GM23338 (cell line): ENCODE data around the gene SLC9A9.

ENCODE experiments used
- CREB1 ChIP-seq: fragments of 250-450 bp; sonication (Bioruptor Pico); IDR thresholded peaks from 2 replicates; pipeline ENCODE4 v1.5.0; 2020; ENCODE audit warnings: low read depth, mild to moderate bottlenecking, moderate library complexity
- EZH2 ChIP-seq: fragments of 200-600 bp; sonication (generic); IDR thresholded peaks from one replicate; pipeline ENCODE4 v1.8.0; 2017; ENCODE audit warnings: antibody characterized with exemption, mild to moderate bottlenecking, low read depth; ENCODE audit not compliant: unreplicated experiment
- EZH2phosphoT487 ChIP-seq: fragments of 200-600 bp; sonication (generic); IDR thresholded peaks from one replicate; pipeline ENCODE4 v1.8.1; 2018; ENCODE audit warnings: antibody characterized with exemption; ENCODE audit not compliant: unreplicated experiment
- JUNB ChIP-seq: IDR thresholded peaks from one replicate; pipeline ENCODE4 v1.6.1; 2016; ENCODE audit warnings: antibody characterized with exemption; ENCODE audit not compliant: unreplicated experiment
- NANOG ChIP-seq: IDR thresholded peaks from 2 replicates; pipeline ENCODE4 v1.6.1; 2016; ENCODE audit warnings: antibody characterized with exemption, borderline replicate concordance
- POLR2AphosphoS5 ChIP-seq: IDR thresholded peaks from 2 replicates; pipeline ENCODE4 v1.6.1; 2016; ENCODE audit warnings: antibody characterized with exemption, low read depth
- STAT1 ChIP-seq: IDR thresholded peaks from one replicate; pipeline ENCODE4 v1.6.1; 2016; ENCODE audit warnings: antibody characterized with exemption; ENCODE audit not compliant: unreplicated experiment
- ZNF114 ChIP-seq: fragments of 250-450 bp; sonication (Bioruptor Pico); IDR thresholded peaks from 2 replicates; pipeline ENCODE4 v1.5.0; 2020; ENCODE audit warnings: mild to moderate bottlenecking, moderate library complexity
- ZNF331 ChIP-seq: fragments of 250-450 bp; sonication (Bioruptor Pico); IDR thresholded peaks from 2 replicates; pipeline ENCODE4 v1.5.0; 2020; ENCODE audit warnings: low read depth, mild to moderate bottlenecking, moderate library complexity
- TF ChIP-seq, protein P1 (sequence below), 2 experiments: fragments of 200-600 bp in 1 of 2; sonication (generic) in 1 of 2; conservative IDR thresholded peaks; 2 replicates each; pipeline versions ENCODE4 v1.5.1 to v1.6.1; 2016 to 2017; ENCODE audit warnings: antibody characterized with exemption in 2 of 2, low read depth in 2 of 2, mild to moderate bottlenecking in 2 of 2, moderate library complexity in 1 of 2
- TF ChIP-seq, protein P2 (sequence below): IDR thresholded peaks from 2 replicates; pipeline ENCODE4 v1.6.1; 2016; ENCODE audit warnings: antibody characterized with exemption
- TF ChIP-seq, protein P3 (sequence below): fragments of 250-450 bp; sonication (Bioruptor Pico); IDR thresholded peaks from 2 replicates; pipeline ENCODE4 v1.5.0; 2020; ENCODE audit warnings: mild to moderate bottlenecking, moderate library complexity
- TF ChIP-seq, protein P4 (sequence below): IDR thresholded peaks from one replicate; pipeline ENCODE4 v1.6.1; 2018; ENCODE audit warnings: antibody characterized with exemption; ENCODE audit not compliant: unreplicated experiment

DNA sequence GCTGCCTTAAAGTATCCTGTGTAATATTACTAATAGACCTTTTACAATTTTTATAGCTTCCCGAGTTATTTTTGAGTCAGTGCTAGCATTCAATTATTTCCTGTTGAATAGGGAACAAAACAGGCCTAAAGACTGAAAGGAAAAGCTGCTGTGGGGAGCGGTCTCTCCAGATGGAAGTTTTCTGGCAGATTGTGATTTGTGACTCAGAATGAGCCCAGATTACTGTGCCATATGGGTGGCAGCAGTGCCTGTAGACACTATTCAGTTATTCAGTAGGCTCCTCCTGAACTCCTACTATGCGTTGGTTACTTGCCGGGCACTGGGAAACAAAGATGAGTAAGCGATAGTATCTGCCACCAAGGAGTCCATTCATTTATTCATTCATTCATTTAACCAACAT lies 516.9 kb downstream of the SLC9A9 start:
- TF ChIP-seq CREB1 (CRISPR knock-in tag) (no peak), NANOG (no peak), JUNB (no peak), EZH2phosphoT487 (no peak), EZH2 (no peak), ZNF331 (CRISPR knock-in tag) (no peak), POLR2AphosphoS5 (no peak), ZNF114 (no peak), STAT1 (no peak)
- TF ChIP-seq, protein P1, sequence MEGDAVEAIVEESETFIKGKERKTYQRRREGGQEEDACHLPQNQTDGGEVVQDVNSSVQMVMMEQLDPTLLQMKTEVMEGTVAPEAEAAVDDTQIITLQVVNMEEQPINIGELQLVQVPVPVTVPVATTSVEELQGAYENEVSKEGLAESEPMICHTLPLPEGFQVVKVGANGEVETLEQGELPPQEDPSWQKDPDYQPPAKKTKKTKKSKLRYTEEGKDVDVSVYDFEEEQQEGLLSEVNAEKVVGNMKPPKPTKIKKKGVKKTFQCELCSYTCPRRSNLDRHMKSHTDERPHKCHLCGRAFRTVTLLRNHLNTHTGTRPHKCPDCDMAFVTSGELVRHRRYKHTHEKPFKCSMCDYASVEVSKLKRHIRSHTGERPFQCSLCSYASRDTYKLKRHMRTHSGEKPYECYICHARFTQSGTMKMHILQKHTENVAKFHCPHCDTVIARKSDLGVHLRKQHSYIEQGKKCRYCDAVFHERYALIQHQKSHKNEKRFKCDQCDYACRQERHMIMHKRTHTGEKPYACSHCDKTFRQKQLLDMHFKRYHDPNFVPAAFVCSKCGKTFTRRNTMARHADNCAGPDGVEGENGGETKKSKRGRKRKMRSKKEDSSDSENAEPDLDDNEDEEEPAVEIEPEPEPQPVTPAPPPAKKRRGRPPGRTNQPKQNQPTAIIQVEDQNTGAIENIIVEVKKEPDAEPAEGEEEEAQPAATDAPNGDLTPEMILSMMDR (conservative IDR thresholded peaks at IDR 0.05; ENCODE audit: low read depth in 2 of 2) = no peak
- TF ChIP-seq, protein P2, sequence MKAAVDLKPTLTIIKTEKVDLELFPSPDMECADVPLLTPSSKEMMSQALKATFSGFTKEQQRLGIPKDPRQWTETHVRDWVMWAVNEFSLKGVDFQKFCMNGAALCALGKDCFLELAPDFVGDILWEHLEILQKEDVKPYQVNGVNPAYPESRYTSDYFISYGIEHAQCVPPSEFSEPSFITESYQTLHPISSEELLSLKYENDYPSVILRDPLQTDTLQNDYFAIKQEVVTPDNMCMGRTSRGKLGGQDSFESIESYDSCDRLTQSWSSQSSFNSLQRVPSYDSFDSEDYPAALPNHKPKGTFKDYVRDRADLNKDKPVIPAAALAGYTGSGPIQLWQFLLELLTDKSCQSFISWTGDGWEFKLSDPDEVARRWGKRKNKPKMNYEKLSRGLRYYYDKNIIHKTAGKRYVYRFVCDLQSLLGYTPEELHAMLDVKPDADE = no peak
- TF ChIP-seq, protein P3, sequence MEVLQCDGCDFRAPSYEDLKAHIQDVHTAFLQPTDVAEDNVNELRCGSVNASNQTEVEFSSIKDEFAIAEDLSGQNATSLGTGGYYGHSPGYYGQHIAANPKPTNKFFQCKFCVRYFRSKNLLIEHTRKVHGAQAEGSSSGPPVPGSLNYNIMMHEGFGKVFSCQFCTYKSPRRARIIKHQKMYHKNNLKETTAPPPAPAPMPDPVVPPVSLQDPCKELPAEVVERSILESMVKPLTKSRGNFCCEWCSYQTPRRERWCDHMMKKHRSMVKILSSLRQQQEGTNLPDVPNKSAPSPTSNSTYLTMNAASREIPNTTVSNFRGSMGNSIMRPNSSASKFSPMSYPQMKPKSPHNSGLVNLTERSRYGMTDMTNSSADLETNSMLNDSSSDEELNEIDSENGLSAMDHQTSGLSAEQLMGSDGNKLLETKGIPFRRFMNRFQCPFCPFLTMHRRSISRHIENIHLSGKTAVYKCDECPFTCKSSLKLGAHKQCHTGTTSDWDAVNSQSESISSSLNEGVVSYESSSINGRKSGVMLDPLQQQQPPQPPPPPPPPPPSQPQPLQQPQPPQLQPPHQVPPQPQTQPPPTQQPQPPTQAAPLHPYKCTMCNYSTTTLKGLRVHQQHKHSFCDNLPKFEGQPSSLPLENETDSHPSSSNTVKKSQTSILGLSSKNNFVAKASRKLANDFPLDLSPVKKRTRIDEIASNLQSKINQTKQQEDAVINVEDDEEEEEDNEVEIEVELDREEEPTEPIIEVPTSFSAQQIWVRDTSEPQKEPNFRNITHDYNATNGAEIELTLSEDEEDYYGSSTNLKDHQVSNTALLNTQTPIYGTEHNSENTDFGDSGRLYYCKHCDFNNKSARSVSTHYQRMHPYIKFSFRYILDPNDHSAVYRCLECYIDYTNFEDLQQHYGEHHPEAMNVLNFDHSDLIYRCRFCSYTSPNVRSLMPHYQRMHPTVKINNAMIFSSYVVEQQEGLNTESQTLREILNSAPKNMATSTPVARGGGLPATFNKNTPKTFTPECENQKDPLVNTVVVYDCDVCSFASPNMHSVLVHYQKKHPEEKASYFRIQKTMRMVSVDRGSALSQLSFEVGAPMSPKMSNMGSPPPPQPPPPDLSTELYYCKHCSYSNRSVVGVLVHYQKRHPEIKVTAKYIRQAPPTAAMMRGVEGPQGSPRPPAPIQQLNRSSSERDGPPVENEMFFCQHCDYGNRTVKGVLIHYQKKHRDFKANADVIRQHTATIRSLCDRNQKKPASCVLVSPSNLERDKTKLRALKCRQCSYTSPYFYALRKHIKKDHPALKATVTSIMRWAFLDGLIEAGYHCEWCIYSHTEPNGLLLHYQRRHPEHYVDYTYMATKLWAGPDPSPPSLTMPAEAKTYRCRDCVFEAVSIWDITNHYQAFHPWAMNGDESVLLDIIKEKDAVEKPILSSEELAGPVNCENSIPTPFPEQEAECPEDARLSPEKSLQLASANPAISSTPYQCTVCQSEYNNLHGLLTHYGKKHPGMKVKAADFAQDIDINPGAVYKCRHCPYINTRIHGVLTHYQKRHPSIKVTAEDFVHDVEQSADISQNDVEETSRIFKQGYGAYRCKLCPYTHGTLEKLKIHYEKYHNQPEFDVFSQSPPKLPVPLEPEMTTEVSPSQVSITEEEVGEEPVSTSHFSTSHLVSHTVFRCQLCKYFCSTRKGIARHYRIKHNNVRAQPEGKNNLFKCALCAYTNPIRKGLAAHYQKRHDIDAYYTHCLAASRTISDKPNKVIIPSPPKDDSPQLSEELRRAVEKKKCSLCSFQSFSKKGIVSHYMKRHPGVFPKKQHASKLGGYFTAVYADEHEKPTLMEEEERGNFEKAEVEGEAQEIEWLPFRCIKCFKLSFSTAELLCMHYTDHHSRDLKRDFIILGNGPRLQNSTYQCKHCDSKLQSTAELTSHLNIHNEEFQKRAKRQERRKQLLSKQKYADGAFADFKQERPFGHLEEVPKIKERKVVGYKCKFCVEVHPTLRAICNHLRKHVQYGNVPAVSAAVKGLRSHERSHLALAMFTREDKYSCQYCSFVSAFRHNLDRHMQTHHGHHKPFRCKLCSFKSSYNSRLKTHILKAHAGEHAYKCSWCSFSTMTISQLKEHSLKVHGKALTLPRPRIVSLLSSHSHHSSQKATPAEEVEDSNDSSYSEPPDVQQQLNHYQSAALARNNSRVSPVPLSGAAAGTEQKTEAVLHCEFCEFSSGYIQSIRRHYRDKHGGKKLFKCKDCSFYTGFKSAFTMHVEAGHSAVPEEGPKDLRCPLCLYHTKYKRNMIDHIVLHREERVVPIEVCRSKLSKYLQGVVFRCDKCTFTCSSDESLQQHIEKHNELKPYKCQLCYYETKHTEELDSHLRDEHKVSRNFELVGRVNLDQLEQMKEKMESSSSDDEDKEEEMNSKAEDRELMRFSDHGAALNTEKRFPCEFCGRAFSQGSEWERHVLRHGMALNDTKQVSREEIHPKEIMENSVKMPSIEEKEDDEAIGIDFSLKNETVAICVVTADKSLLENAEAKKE (CRISPR knock-in tag) = no peak
- TF ChIP-seq, protein P4, sequence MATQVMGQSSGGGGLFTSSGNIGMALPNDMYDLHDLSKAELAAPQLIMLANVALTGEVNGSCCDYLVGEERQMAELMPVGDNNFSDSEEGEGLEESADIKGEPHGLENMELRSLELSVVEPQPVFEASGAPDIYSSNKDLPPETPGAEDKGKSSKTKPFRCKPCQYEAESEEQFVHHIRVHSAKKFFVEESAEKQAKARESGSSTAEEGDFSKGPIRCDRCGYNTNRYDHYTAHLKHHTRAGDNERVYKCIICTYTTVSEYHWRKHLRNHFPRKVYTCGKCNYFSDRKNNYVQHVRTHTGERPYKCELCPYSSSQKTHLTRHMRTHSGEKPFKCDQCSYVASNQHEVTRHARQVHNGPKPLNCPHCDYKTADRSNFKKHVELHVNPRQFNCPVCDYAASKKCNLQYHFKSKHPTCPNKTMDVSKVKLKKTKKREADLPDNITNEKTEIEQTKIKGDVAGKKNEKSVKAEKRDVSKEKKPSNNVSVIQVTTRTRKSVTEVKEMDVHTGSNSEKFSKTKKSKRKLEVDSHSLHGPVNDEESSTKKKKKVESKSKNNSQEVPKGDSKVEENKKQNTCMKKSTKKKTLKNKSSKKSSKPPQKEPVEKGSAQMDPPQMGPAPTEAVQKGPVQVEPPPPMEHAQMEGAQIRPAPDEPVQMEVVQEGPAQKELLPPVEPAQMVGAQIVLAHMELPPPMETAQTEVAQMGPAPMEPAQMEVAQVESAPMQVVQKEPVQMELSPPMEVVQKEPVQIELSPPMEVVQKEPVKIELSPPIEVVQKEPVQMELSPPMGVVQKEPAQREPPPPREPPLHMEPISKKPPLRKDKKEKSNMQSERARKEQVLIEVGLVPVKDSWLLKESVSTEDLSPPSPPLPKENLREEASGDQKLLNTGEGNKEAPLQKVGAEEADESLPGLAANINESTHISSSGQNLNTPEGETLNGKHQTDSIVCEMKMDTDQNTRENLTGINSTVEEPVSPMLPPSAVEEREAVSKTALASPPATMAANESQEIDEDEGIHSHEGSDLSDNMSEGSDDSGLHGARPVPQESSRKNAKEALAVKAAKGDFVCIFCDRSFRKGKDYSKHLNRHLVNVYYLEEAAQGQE = no peak
